IPS-NIHi7 (cell line): ENCODE data around the gene BBC3.

Experiments
- DNase-seq: peaks from one replicate; pipeline ENCODE4 v3.0.0; 2012; ENCODE audit warnings: mixed read lengths; ENCODE audit errors: extremely low spot score

Gene BBC3

GRCh38 chr19:47231215-47232054 is 436 bp upstream of the BBC3 start:
- peak; percentile 72 for DNase-seq

- DNase-seq, result peak; percentile 42
Observed at GRCh38 chr19:47230054-47230920, 712 bp downstream of the BBC3 start.

GRCh38 chr19:47229676-47230053 is 1.3 kb downstream of the BBC3 start:
- no peak for DNase-seq

- DNase-seq, result no peak
Observed at GRCh38 chr19:47228937-47229675, 1.9 kb downstream of the BBC3 start.

- DNase-seq, result no peak
Observed at GRCh38 chr19:47228168-47228936, 2.6 kb downstream of the BBC3 start.

GRCh38 chr19:47227352-47228167 is 3.4 kb downstream of the BBC3 start:
- DNase-seq, result peak; percentile 87

- DNase-seq, result no peak
Observed at GRCh38 chr19:47226426-47227351, 4.3 kb downstream of the BBC3 start.

- peak; percentile 95 for DNase-seq
Observed at GRCh38 chr19:47225746-47226425, 5.1 kb downstream of the BBC3 start.

- no peak for DNase-seq
Observed at GRCh38 chr19:47221890-47222289, 9.1 kb downstream of the BBC3 start.

GRCh38 chr19:47221080-47221841 is 9.7 kb downstream of the BBC3 start:
- no peak for DNase-seq

GRCh38 chr19:47215581-47215980 is 15.4 kb downstream of the BBC3 start:
- DNase-seq, result no peak

GRCh38 chr19:47210689-47211316 is 20.2 kb downstream of the BBC3 start:
- peak; percentile 78 for DNase-seq

- no peak for DNase-seq
Observed at GRCh38 chr19:47210180-47210490, 20.9 kb downstream of the BBC3 start.

- no peak for DNase-seq
Observed at GRCh38 chr19:47209319-47210179, 21.4 kb downstream of the BBC3 start.

GRCh38 chr19:47203254-47203653 is 27.7 kb downstream of the BBC3 start:
- no peak for DNase-seq

GRCh38 chr19:47200530-47200929 is 30.5 kb downstream of the BBC3 start:
- DNase-seq, result no peak

- DNase-seq, result no peak
Observed at GRCh38 chr19:47197141-47197540, 33.9 kb downstream of the BBC3 start.
